22Rv1 (cell line): Measurements from ENCODE around the gene TNFAIP8L1.

ENCODE experiments used
- H3K27ac ChIP-seq: fragments of 450-650 bp; 2 replicates; pipeline ENCODE4 v1.5.1; 2017
- ZFX ChIP-seq: fragments of 450-650 bp; IDR thresholded peaks from 2 replicates; pipeline ENCODE4 v1.6.1; 2017; ENCODE audit warnings: antibody characterized with exemption, borderline replicate concordance
- TF ChIP-seq, protein P1 (sequence below): fragments of 450-650 bp; IDR thresholded peaks from 2 replicates; pipeline ENCODE4 v1.5.1; 2017; ENCODE audit warnings: mild to moderate bottlenecking

The TNFAIP8L1 gene

DNA sequence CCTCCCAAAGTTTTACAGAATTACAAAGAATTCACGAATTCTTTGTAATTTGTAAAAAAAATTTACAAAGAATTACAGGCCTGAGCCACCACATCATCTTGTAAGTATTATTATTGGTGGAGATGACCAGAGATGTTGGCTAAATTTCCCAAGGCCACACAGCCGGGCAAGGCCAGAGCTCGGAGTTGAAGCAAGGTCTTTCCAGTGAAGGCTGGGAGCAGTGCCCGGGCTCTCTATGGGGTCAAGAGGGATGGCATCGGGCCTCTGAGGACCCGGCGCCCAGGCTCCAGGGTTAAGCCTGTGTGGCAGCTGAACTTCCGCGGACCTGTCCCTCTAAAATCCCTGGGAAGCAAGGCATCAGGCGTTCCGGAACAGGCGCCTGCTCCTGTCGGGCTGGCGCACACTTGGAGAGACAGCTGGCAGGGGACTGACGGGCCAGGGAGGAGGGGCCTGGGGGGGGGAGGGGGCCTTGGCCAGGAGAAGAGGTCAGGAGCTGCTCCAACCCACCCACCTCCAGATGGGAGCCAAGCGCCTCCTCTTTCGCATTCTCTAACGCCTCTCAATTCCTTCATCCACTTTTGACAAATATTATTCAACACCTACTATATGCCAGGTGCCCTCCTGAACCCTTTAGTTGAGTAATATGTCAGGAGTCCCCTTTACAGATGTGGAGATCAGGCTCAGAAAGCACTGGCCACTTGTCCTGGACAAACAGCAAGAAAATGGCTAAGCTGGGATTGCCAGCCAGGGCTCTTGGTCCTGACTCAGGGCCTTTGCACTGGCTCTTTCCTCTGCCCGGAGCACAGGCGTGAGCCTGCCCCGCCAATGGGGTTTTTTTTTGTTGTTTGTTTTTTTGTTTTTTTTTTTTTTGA lies 43.0 kb upstream of the TNFAIP8L1 start:
- no peak for TF ChIP-seq ZFX
- TF ChIP-seq, protein P1, sequence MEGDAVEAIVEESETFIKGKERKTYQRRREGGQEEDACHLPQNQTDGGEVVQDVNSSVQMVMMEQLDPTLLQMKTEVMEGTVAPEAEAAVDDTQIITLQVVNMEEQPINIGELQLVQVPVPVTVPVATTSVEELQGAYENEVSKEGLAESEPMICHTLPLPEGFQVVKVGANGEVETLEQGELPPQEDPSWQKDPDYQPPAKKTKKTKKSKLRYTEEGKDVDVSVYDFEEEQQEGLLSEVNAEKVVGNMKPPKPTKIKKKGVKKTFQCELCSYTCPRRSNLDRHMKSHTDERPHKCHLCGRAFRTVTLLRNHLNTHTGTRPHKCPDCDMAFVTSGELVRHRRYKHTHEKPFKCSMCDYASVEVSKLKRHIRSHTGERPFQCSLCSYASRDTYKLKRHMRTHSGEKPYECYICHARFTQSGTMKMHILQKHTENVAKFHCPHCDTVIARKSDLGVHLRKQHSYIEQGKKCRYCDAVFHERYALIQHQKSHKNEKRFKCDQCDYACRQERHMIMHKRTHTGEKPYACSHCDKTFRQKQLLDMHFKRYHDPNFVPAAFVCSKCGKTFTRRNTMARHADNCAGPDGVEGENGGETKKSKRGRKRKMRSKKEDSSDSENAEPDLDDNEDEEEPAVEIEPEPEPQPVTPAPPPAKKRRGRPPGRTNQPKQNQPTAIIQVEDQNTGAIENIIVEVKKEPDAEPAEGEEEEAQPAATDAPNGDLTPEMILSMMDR, result no peak
- H3K27ac ChIP-seq, result no peak overlapping the region

DNA sequence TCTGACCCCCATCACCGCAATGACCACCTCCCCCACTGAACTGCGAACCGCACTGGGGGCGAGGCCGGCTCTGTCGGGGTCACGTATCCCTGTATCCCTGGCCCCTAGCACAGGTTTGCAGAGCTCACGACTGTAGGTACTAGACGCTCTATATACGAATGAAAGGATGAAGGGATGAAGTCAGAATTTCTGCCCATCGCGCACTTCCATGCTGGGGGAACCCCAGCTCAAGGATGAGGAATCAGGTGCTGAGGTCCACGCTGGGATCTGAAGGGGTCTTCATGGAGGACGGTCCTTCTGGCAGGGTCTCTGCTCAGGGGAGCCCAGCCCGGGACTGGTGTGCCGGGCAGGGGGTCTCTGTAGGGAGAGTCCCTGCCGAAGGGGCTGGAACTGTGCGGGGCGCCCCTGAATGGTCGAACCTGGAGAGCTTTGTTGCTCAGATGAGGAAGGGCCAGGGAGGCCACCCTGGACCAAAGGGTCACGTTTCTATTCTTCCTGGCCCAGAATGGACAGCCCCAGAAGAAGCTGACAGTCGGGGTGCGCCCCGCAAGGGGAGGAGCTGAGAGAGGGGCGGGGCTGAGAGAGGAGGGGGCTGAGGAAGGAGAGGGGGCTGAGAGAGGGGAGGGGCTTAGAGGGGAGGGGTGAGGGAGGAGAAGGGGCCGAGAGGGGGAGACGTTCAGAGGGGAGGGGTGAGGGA lies 41.9 kb upstream of the TNFAIP8L1 start:
- no peak overlapping the region for H3K27ac ChIP-seq
- no peak for TF ChIP-seq ZFX
- TF ChIP-seq, protein P1, result no peak

DNA sequence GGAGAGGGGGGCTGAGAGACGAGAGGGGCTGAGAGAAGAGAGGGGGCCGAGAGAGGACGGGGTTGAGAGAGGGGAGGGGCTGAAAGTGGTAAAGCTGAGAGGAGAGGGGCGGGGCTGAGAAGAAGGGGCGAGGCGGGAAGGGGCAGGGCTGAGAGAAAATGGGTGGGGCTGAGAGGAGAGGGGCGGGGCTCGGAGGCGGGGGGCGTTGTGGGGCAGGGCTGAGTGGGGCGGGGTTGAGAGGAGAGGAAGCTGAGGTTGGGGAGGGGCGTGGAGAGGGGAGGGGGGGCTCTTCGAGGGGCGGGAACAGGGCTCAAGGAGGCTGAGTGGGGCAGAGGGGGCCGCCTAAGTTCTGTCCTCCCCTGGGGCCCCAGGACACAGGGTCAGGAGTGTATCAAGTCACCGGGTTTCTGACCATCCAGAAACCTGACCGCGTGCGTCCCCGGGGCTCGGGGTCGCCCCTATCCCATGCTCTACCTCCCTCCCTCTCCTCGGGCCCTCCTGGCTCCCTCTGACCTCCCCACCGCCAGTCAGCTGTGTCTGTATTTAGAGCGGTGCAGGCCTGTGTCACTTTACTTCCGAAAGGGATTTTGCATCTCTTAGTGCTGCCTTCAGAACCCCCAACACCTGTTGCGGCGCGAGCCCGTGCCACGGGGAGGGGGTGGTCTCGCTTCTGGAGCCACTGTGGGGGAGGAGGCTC lies 41.2 kb upstream of the TNFAIP8L1 start:
- no peak for TF ChIP-seq ZFX
- TF ChIP-seq, protein P1, result no peak
- no peak overlapping the region for H3K27ac ChIP-seq

DNA sequence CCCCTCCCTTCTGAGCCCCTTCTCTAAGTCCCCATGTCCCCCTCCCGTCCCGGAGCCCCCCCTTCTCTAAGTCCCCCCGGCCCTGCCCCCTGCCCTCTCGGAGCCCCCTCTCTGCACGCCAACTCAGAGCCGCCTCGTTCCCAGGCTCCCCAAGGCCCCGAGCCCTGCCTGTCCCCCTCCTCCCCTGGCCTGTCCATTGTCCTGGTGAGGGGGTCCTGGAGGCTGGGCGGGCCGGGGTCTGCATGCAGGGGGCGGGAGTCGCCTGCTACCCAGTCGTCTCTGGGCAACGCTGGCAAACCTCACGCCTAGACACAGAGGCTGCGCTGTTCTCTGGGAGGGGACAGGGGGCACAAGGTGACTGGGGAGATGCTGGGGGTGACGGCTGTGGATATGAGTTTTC lies 40.6 kb upstream of the TNFAIP8L1 start:
- TF ChIP-seq, protein P1, result no peak
- no peak for TF ChIP-seq ZFX
- no peak overlapping the region for H3K27ac ChIP-seq

DNA sequence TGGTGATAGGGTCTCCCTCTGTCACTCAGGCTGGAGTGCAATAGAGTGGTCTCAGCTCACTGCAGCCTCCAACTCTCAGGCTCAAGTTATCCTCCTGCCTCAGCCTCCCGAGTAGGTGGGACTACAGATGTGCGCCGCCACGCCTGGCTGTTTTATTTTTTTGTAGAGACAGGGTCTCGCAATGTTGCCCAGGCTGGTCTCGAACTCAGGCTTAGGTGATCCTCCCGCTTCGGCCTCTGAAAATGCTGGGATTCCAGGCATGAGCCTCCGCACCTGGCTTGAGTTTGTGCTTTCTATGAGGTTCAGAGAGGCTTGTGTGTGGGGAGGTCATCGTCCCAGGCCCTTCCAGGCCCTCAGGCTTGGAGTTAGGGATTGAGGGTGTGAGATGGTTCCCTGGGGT lies 39.2 kb upstream of the TNFAIP8L1 start:
- TF ChIP-seq, protein P1, result no peak
- TF ChIP-seq ZFX, result no peak

DNA sequence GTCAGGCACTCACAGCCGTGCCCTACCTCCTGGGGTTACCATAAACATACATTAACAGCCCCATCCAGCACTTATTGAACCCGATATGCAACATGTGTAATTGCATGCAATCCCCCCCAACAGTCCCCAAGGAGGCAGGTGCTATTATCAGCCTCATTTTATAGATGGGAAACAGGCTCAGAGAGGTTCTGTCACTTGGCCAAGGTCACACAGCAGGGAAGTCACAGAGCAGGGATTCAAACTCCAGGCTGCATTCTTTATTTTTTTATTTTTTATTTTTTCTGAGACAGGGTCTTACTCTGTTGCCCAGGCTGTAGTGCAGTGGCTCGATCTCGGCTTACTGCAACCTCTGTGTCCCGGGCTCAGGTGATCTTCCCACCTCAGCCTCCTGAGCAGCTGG lies 38.4 kb upstream of the TNFAIP8L1 start:
- no peak for TF ChIP-seq ZFX
- TF ChIP-seq, protein P1, result no peak
- no peak overlapping the region for H3K27ac ChIP-seq

More for the DNA sequence above, 39.2 kb upstream of the TNFAIP8L1 start:
- H3K27ac ChIP-seq, result no peak overlapping the region
